Chondrocyte (in vitro differentiated cells): ENCODE measurements around the gene ADGRL3. TPM values are rescaled to one million over a fixed set of nuclear protein-coding genes. Genes with fewer than 3 reads are reported as not detected.

Source experiments
- DNase-seq: peaks from one replicate; pipeline ENCODE4 v3.0.0; 2021; ENCODE audit warnings: mixed read lengths, low spot score
- H3K27ac Mint-ChIP-seq: one replicate; pipeline ENCODE4 v1.8.0; 2021; ENCODE audit warnings: mild to moderate bottlenecking, moderate library complexity, mixed read lengths; ENCODE audit not compliant: unreplicated experiment
- H3K27me3 Mint-ChIP-seq: 2 replicates; pipeline ENCODE4 v1.8.0; 2021; ENCODE audit warnings: low read depth, mixed read lengths
- H3K36me3 Mint-ChIP-seq: 2 replicates; pipeline ENCODE4 v1.8.0; 2021; ENCODE audit warnings: low read depth, mixed read lengths
- H3K4me1 Mint-ChIP-seq: 2 replicates; pipeline ENCODE4 v1.8.0; 2021; ENCODE audit warnings: low read depth, mild to moderate bottlenecking, mixed read lengths
- H3K4me3 Mint-ChIP-seq: one replicate; pipeline ENCODE4 v1.8.0; 2021; ENCODE audit warnings: mild to moderate bottlenecking, moderate library complexity, mixed read lengths; ENCODE audit not compliant: unreplicated experiment
- H3K9me3 Mint-ChIP-seq: 2 replicates; pipeline ENCODE4 v1.8.0; 2021; ENCODE audit warnings: low read depth, mixed read lengths
- total RNA-seq: library from RNA; stranded (reverse); gene quantifications from 3 replicates; pipeline ENCODE4 v1.2.1, GENCODE V29; 2021
- TF ChIP-seq, protein P1 (sequence below): fragments of 200-600 bp; sonication (generic); IDR thresholded peaks from 2 replicates; pipeline ENCODE4 v1.5.0; 2021; ENCODE audit warnings: antibody characterized with exemption, mild to moderate bottlenecking, moderate library complexity

The ADGRL3 gene
- total RNA-seq, 1 donor from 2014 or later = 11.6 TPM

- Mint-ChIP-seq H3K36me3 (no peaks in the 10 kb centered on the region), H3K4me3 (no peak overlapping the region), H3K27me3 (no peaks in the 10 kb centered on the region), H3K9me3 (no peaks in the 10 kb centered on the region), H3K27ac (no peak overlapping the region), H3K4me1 (no peaks in the 10 kb centered on the region)
- DNase-seq = no peak
- TF ChIP-seq, protein P1, sequence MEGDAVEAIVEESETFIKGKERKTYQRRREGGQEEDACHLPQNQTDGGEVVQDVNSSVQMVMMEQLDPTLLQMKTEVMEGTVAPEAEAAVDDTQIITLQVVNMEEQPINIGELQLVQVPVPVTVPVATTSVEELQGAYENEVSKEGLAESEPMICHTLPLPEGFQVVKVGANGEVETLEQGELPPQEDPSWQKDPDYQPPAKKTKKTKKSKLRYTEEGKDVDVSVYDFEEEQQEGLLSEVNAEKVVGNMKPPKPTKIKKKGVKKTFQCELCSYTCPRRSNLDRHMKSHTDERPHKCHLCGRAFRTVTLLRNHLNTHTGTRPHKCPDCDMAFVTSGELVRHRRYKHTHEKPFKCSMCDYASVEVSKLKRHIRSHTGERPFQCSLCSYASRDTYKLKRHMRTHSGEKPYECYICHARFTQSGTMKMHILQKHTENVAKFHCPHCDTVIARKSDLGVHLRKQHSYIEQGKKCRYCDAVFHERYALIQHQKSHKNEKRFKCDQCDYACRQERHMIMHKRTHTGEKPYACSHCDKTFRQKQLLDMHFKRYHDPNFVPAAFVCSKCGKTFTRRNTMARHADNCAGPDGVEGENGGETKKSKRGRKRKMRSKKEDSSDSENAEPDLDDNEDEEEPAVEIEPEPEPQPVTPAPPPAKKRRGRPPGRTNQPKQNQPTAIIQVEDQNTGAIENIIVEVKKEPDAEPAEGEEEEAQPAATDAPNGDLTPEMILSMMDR = no peak
These were observed 830.8 kb downstream of the ADGRL3 start for GRCh38 chr4:62030958-62031357.

DNA sequence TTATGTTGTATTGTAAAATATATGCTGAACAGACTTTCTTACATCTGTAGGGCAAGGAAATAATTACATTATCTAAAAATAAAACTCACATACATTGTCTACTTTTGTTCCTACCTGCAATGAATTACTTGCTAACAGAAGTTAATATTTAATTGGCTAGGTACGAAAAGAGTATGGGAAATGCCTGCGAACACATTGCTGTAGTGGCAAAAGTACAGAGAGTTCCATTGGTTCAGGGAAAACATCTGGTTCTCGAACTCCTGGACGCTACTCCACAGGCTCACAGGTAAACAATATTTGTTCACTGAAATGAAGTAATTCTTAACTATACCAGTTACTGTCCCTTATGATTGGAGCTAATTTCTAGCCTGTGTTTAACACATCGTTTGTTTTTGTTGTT is 837.4 kb downstream of the ADGRL3 start:
- Mint-ChIP-seq H3K27ac (no peak overlapping the region), H3K4me3 (no peak overlapping the region), H3K36me3 (no peaks in the 10 kb centered on the region), H3K9me3 (no peaks in the 10 kb centered on the region), H3K4me1 (no peaks in the 10 kb centered on the region), H3K27me3 (no peaks in the 10 kb centered on the region)
- no peak for DNase-seq
- TF ChIP-seq, protein P1 = no peak

DNA sequence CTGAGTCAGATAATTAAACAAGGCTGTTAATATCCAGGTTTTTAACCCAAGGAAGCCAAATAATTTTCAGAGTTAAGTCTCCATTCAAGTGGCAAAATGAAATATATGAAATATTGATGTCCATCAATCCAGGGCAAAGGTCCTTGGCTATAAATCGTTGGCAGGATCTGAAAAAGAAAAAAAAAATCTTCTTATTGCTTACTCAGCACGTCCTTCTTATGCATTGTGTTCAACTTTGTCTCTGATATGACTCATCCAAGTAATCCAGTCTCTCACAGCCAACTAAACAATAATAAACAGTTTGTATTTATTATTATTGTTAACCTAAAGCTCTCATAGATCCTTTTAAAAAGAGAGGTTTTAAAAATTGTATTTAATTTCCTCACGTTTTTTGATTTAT is 851.2 kb downstream of the ADGRL3 start:
- H3K4me3 Mint-ChIP-seq = no peak overlapping the region
- no peaks in the 10 kb centered on the region for H3K4me1 Mint-ChIP-seq
- H3K9me3 Mint-ChIP-seq = no peaks in the 10 kb centered on the region
- no peak for DNase-seq
- TF ChIP-seq, protein P1 = no peak
- no peak overlapping the region for H3K27ac Mint-ChIP-seq
- H3K36me3 Mint-ChIP-seq = no peaks in the 10 kb centered on the region
- H3K27me3 Mint-ChIP-seq = no peaks in the 10 kb centered on the region

- Mint-ChIP-seq H3K36me3 (no peaks in the 10 kb centered on the region), H3K9me3 (no peaks in the 10 kb centered on the region), H3K27me3 (no peaks in the 10 kb centered on the region), H3K27ac (no peak overlapping the region), H3K4me1 (no peaks in the 10 kb centered on the region), H3K4me3 (no peak overlapping the region)
- TF ChIP-seq, protein P1 = no peak
- no peak for DNase-seq
These were observed 853.8 kb downstream of the ADGRL3 start for GRCh38 chr4:62053974-62054373.

- H3K9me3 Mint-ChIP-seq = no peaks in the 10 kb centered on the region
These were observed 856.9 kb downstream of the ADGRL3 start for GRCh38 chr4:62057031-62057430.

More at GRCh38 chr4:62057031-62057430, 856.9 kb downstream of the ADGRL3 start:
- TF ChIP-seq, protein P1 = no peak
- no peak overlapping the region for H3K27ac Mint-ChIP-seq
- no peaks in the 10 kb centered on the region for H3K4me1 Mint-ChIP-seq
- H3K36me3 Mint-ChIP-seq = no peaks in the 10 kb centered on the region
- H3K27me3 Mint-ChIP-seq = no peaks in the 10 kb centered on the region
- DNase-seq = no peak
- H3K4me3 Mint-ChIP-seq = no peak overlapping the region
